ENCODE results near the gene EIF5B. TPM values are rescaled to one million over a fixed set of nuclear protein-coding genes. Genes with fewer than 3 reads are reported as not detected.
"Not testable (repeated sequence)": the region's sequence is repeated elsewhere in the genome, so short reads cannot be mapped to it uniquely, and the experiment has no call there.

The EIF5B gene
- total RNA-seq, 4 donors from 2014 or later = 30.1 to 78.1 (median 36.4) TPM

- DNase-seq (ENCODE audit: low spot score) (peak; percentile 93), ATAC-seq (ENCODE audit: low FRiP score) (peak; percentile 97)
- no peak for TF ChIP-seq CTCF (IDR thresholded peaks at IDR 0.05)
Observed at GRCh38 chr2:99335911-99336803, 1.0 kb upstream of the EIF5B start, which contains the start of gene TXNDC9. Gene TXNDC9 (minus strand): TSS chr2:99336333. CDS start chr2:99333210, 3,123 bp downstream.

DNA sequence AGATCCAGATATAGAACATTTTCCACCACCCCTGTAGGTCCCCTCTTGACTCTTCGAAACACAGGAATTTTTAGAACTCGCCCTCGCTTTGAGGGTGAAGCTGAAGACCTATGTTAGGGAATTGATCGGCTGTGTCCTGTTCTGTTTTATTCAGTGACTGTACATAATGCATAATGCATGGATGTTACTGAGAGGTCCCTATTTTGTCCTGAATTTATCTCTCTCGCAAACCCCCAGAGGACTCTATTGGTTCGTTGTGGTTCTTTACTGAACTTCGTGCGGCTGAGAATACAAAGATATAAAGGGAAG is 431 bp upstream of the EIF5B start:
- ATAC-seq (ENCODE audit: low FRiP score) = no peak
- no peak for DNase-seq (ENCODE audit: low spot score)

GRCh38 chr2:99338029-99338585 is 918 bp downstream of the EIF5B start:
- ATAC-seq (ENCODE audit: low FRiP score) (no peak), DNase-seq (ENCODE audit: low spot score) (no peak)
- TF ChIP-seq CTCF (IDR thresholded peaks at IDR 0.05) = no peak

More for the DNA sequence above, 431 bp upstream of the EIF5B start:
- no peak for TF ChIP-seq CTCF (IDR thresholded peaks at IDR 0.05)

- DNase-seq (ENCODE audit: low spot score) (no peak), ATAC-seq (ENCODE audit: low FRiP score) (no peak)
- no peak for TF ChIP-seq CTCF (IDR thresholded peaks at IDR 0.05)
Observed at GRCh38 chr2:99340669-99341236, 3.6 kb downstream of the EIF5B start.

GRCh38 chr2:99342536-99342935 is 5.3 kb downstream of the EIF5B start:
- DNase-seq (ENCODE audit: low spot score) = no peak
- no peak for TF ChIP-seq CTCF (IDR thresholded peaks at IDR 0.05)
- no peak for ATAC-seq (ENCODE audit: low FRiP score)

DNA sequence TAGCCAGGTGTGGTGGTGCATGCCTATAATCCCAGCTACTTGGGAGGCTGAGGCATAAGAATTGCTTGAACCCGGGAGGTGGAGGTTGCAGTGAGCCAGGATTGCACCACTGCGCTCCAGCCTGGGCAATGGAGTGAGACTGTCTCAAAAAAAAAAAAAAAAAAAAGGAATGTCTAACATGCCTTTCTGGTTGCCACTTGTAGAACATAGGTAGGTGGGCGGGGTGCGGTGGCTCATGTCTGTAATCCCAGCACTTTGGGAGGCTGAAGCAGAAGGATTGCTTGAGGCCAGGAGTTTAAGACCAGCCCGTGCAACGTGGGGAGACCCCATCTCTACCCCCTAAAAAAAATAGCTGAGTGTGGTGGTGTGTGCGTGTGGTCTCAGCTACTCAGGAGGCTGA is 8.3 kb downstream of the EIF5B start:
- not testable (repeated sequence) for DNase-seq (ENCODE audit: low spot score); ATAC-seq (ENCODE audit: low FRiP score)

- DNase-seq (ENCODE audit: low spot score) (no peak), ATAC-seq (ENCODE audit: low FRiP score) (no peak)
- TF ChIP-seq CTCF (IDR thresholded peaks at IDR 0.05) = no peak
Observed at GRCh38 chr2:99346218-99346617, 9.0 kb downstream of the EIF5B start.
